BE2C (cell line): ENCODE measurements around the gene KCNQ2.

Experiments used
- DNase-seq: peaks from one replicate; pipeline ENCODE4 v3.0.0-alpha.2; 2020
- H3K27me3 ChIP-seq: fragments of 250-450 bp; sonication (Bioruptor Pico); 2 replicates; pipeline ENCODE4 v1.5.1; 2020; ENCODE audit warnings: mild to moderate bottlenecking
- H3K36me3 ChIP-seq: fragments of 250-450 bp; sonication (Bioruptor Pico); 2 replicates; pipeline ENCODE4 v1.5.1; 2020; ENCODE audit warnings: mild to moderate bottlenecking
- H3K4me1 ChIP-seq: fragments of 250-450 bp; sonication (Bioruptor Pico); 2 replicates; pipeline ENCODE4 v1.5.1; 2020
- H3K4me3 ChIP-seq: 2 replicates; pipeline ENCODE4 v1.5.1; 2011; ENCODE audit warnings: low read depth, low read length
- H3K9me3 ChIP-seq: fragments of 250-450 bp; sonication (Bioruptor Pico); 2 replicates; pipeline ENCODE4 v1.5.1; 2020
- TF ChIP-seq, protein P1 (sequence below): IDR thresholded peaks from 2 replicates; pipeline ENCODE4 v1.5.1; 2012; ENCODE audit warnings: mild to moderate bottlenecking, low read depth, low read length

The KCNQ2 gene

DNA sequence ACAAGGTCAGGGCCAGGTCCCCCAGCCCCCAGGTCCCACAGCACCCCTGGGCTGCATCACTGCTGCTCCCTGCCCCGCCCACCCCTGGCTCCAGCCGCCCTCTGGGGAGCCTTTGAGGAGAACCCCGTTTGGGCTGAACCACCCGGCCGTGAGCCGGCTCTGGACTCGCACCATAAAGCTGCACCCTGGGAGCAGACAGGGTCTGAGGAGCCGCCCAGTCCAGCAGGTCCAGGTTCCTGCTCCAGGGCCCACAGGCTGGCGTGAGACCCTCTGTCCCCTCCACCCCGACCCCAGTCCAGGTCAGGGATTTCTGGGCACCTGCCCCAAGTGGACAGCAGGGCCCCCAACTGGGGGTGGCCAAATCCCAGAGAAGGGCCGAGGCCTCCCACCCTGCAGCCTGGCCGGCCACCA, 119.6 kb downstream of the KCNQ2 start:
- TF ChIP-seq, protein P1, sequence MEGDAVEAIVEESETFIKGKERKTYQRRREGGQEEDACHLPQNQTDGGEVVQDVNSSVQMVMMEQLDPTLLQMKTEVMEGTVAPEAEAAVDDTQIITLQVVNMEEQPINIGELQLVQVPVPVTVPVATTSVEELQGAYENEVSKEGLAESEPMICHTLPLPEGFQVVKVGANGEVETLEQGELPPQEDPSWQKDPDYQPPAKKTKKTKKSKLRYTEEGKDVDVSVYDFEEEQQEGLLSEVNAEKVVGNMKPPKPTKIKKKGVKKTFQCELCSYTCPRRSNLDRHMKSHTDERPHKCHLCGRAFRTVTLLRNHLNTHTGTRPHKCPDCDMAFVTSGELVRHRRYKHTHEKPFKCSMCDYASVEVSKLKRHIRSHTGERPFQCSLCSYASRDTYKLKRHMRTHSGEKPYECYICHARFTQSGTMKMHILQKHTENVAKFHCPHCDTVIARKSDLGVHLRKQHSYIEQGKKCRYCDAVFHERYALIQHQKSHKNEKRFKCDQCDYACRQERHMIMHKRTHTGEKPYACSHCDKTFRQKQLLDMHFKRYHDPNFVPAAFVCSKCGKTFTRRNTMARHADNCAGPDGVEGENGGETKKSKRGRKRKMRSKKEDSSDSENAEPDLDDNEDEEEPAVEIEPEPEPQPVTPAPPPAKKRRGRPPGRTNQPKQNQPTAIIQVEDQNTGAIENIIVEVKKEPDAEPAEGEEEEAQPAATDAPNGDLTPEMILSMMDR: no peak
- no peaks in the 10 kb centered on the region for H3K27me3 ChIP-seq
- DNase-seq: no peak
- no peaks in the 10 kb centered on the region for H3K36me3 ChIP-seq
- H3K9me3 ChIP-seq: no peaks in the 10 kb centered on the region
- H3K4me3 ChIP-seq: no peak overlapping the region
- H3K4me1 ChIP-seq: no peaks in the 10 kb centered on the region

DNA sequence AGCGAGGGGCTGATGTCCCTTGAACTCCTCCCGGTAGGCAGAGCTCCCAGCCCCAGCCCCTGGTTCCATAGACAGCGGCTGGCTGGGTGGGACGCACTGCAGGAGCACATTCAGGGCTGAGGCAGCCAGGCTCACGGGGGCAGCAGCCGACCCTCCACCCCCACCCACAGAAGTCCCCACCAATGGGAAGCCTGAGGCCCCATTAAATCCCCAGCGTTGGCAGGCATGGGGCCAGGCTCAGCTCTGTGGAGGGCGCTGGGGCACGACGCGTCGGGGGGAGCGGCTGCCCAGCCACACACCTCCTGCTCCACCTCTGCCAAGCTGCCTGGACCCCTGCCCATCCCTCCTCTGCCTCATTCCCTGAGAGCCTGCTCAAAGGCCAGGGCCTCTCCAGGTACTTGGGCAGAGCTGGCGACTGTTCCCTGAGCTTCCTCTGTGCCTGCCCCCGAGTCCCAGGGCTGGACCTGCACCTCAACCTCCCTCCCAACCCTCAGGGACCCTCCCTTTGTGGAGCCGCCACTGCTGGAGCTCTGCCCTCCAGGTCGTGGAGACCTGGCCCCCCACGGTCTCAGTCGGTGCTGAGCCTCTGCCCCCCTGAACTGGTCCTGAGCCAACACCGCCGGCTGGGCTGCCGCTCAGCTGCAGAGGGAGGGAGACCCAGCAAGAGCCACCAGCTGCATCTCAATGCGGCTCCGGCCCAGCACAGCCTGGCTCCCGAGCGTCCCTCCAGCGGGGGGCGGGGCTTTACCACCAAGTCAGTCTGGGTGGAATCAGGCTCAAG, 120.5 kb downstream of the KCNQ2 start:
- H3K9me3 ChIP-seq: no peaks in the 10 kb centered on the region
- no peak overlapping the region for H3K4me3 ChIP-seq
- no peaks in the 10 kb centered on the region for H3K27me3 ChIP-seq
- peak; percentile 44 for DNase-seq
- H3K4me1 ChIP-seq: no peaks in the 10 kb centered on the region
- H3K36me3 ChIP-seq: no peaks in the 10 kb centered on the region
- TF ChIP-seq, protein P1: no peak

DNA sequence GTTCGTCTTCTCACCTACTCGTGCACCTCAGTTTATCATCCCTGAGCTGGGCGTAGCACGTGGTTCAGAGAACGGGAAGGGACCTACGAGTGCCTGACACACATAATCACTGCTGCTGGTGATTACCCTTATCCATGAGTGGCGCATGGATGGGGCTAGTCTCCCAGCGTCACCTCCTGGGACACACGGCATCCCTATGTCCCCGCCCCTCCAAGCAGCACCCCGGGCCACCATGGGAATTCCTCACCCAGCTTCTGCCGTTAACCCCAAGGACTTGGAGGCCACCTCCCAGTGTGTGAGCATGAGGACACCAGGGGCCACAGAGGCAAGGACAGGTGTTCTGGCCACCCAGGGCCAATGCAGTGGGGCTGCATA, 121.1 kb downstream of the KCNQ2 start:
- TF ChIP-seq, protein P1: no peak
- DNase-seq: no peak
- H3K4me3 ChIP-seq: no peak overlapping the region
- H3K4me1 ChIP-seq: no peaks in the 10 kb centered on the region
- H3K9me3 ChIP-seq: no peaks in the 10 kb centered on the region
- H3K36me3 ChIP-seq: no peaks in the 10 kb centered on the region
- H3K27me3 ChIP-seq: no peaks in the 10 kb centered on the region

DNA sequence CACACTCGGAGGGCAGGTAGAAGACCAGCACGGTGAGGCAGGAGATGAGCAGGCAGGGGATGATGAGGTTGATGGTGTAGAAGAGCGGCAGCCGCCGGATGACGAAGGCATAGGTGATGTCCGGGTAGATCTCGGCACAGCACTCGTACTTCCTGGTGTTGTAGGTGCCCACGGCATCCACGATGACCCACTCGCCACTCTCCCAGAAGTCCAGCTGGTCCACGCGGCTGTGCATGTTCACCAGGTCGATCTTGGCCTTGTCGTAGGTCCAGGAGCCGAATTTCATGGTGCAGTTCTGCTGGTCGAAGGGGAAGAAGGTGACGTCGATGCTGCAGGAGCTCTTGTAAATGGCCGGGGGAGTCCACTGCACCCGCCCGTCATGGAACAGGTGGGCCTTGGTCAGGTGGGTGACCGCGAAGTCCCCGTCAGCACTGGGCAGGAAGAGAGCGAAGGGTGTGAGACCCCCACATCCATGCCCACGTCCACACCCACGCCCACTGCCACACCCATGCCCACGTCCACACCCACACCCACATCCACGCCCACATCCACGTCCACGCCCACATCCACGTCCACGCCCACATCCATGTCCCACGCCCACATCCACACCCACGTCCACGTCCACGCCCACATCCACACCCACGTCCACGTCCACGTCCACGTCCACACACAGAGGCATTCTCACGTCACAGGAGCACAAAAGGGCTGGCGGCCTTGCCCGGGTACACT, 121.7 kb downstream of the KCNQ2 start:
- no peak for DNase-seq
- no peaks in the 10 kb centered on the region for H3K9me3 ChIP-seq
- H3K4me3 ChIP-seq: no peak overlapping the region
- TF ChIP-seq, protein P1: no peak
- H3K27me3 ChIP-seq: no peaks in the 10 kb centered on the region
- H3K4me1 ChIP-seq: 0 out of 2 replicates have a peak, but pooled peaks cover 2% of the 10 kb centered on the region
- no peaks in the 10 kb centered on the region for H3K36me3 ChIP-seq
